ENCODE measurements around the gene DLEU7.
A peak's percentile ranks its signal among the peaks of the same experiment; 100 is the strongest.

Gene DLEU7

GRCh38 chr13:50839828-50840227, 3.7 kb downstream of the DLEU7 start:
- no peak for TF ChIP-seq JUND (IDR thresholded peaks at IDR 0.05; ENCODE audit: low read depth)
- DNase-seq (ENCODE audit: low read depth in 1 of 2, low spot score in 1 of 2), result no peak
- in situ Hi-C loops (cut with HindIII; ENCODE audit: low pct_unique_long_range_greater_than_20kb, low sequenced_read_pairs), result no loop called here

GRCh38 chr13:50838701-50839100, 4.8 kb downstream of the DLEU7 start:
- no peak for TF ChIP-seq JUND (IDR thresholded peaks at IDR 0.05; ENCODE audit: low read depth)
- no peak for DNase-seq (ENCODE audit: low read depth in 1 of 2, low spot score in 1 of 2)
- in situ Hi-C loops (cut with HindIII; ENCODE audit: low pct_unique_long_range_greater_than_20kb, low sequenced_read_pairs), result no loop called here

- no peak for TF ChIP-seq JUND (IDR thresholded peaks at IDR 0.05; ENCODE audit: low read depth)
- in situ Hi-C loops (cut with HindIII; ENCODE audit: low pct_unique_long_range_greater_than_20kb, low sequenced_read_pairs), result no loop called here
- DNase-seq (ENCODE audit: low read depth in 1 of 2, low spot score in 1 of 2), result no peak
Observed at GRCh38 chr13:50838031-50838430, 5.5 kb downstream of the DLEU7 start.

GRCh38 chr13:50831512-50831911, 12.0 kb downstream of the DLEU7 start:
- no peak for TF ChIP-seq JUND (IDR thresholded peaks at IDR 0.05; ENCODE audit: low read depth)
- no peak for DNase-seq (ENCODE audit: low read depth in 1 of 2, low spot score in 1 of 2)
- in situ Hi-C loops (cut with HindIII; ENCODE audit: low pct_unique_long_range_greater_than_20kb, low sequenced_read_pairs), result no loop called here

GRCh38 chr13:50829896-50830295, 13.6 kb downstream of the DLEU7 start:
- in situ Hi-C loops (cut with HindIII; ENCODE audit: low pct_unique_long_range_greater_than_20kb, low sequenced_read_pairs), result no loop called here
- TF ChIP-seq JUND (IDR thresholded peaks at IDR 0.05; ENCODE audit: low read depth), result no peak
- no peak for DNase-seq (ENCODE audit: low read depth in 1 of 2, low spot score in 1 of 2)

GRCh38 chr13:50829226-50829625, 14.3 kb downstream of the DLEU7 start:
- in situ Hi-C loops (cut with HindIII; ENCODE audit: low pct_unique_long_range_greater_than_20kb, low sequenced_read_pairs), result no loop called here

GRCh38 chr13:50826035-50826434, 17.5 kb downstream of the DLEU7 start:
- in situ Hi-C loops (cut with HindIII; ENCODE audit: low pct_unique_long_range_greater_than_20kb, low sequenced_read_pairs), result no loop called here
- no peak for DNase-seq (ENCODE audit: low read depth in 1 of 2, low spot score in 1 of 2)
- TF ChIP-seq JUND (IDR thresholded peaks at IDR 0.05; ENCODE audit: low read depth), result no peak

More at GRCh38 chr13:50829226-50829625, 14.3 kb downstream of the DLEU7 start:
- no peak for TF ChIP-seq JUND (IDR thresholded peaks at IDR 0.05; ENCODE audit: low read depth)
- DNase-seq (ENCODE audit: low read depth in 1 of 2, low spot score in 1 of 2), result no peak

GRCh38 chr13:50812242-50812641, 31.2 kb downstream of the DLEU7 start:
- no peak for DNase-seq (ENCODE audit: low read depth in 1 of 2, low spot score in 1 of 2)
- in situ Hi-C loops (cut with HindIII; ENCODE audit: low pct_unique_long_range_greater_than_20kb, low sequenced_read_pairs), result no loop called here
- TF ChIP-seq JUND (IDR thresholded peaks at IDR 0.05; ENCODE audit: low read depth), result no peak

- TF ChIP-seq JUND (IDR thresholded peaks at IDR 0.05; ENCODE audit: low read depth), result no peak
- DNase-seq (ENCODE audit: low read depth in 1 of 2, low spot score in 1 of 2), result no peak
- in situ Hi-C loops (cut with HindIII; ENCODE audit: low pct_unique_long_range_greater_than_20kb, low sequenced_read_pairs), result no loop called here
Observed at GRCh38 chr13:50810998-50811397, 32.5 kb downstream of the DLEU7 start.

GRCh38 chr13:50810468-50810867, 33.0 kb downstream of the DLEU7 start:
- no peak for TF ChIP-seq JUND (IDR thresholded peaks at IDR 0.05; ENCODE audit: low read depth)
- in situ Hi-C loops (cut with HindIII; ENCODE audit: low pct_unique_long_range_greater_than_20kb, low sequenced_read_pairs), result no loop called here
- DNase-seq (ENCODE audit: low read depth in 1 of 2, low spot score in 1 of 2), result no peak

GRCh38 chr13:50809133-50810090, 34.1 kb downstream of the DLEU7 start:
- no peak for TF ChIP-seq JUND (IDR thresholded peaks at IDR 0.05; ENCODE audit: low read depth)
- DNase-seq (ENCODE audit: low read depth in 1 of 2, low spot score in 1 of 2), result peak in 1 of 2 experiments; percentile 8
- in situ Hi-C loops (cut with HindIII; ENCODE audit: low pct_unique_long_range_greater_than_20kb, low sequenced_read_pairs), result no loop called here

- no peak for TF ChIP-seq JUND (IDR thresholded peaks at IDR 0.05; ENCODE audit: low read depth)
- in situ Hi-C loops (cut with HindIII; ENCODE audit: low pct_unique_long_range_greater_than_20kb, low sequenced_read_pairs), result no loop called here
- DNase-seq (ENCODE audit: low read depth in 1 of 2, low spot score in 1 of 2), result peak in 1 of 2 experiments; percentile 28
Observed at GRCh38 chr13:50805805-50806204, 37.7 kb downstream of the DLEU7 start.

- in situ Hi-C loops (cut with HindIII; ENCODE audit: low pct_unique_long_range_greater_than_20kb, low sequenced_read_pairs), result no loop called here
- TF ChIP-seq JUND (IDR thresholded peaks at IDR 0.05; ENCODE audit: low read depth), result no peak
- DNase-seq (ENCODE audit: low read depth in 1 of 2, low spot score in 1 of 2), result peak; percentile 16 to 77
Observed at GRCh38 chr13:50801087-50801931, 42.2 kb downstream of the DLEU7 start.

Data from T47D (cell line).